Measurements from ENCODE around the gene SRRM4. TPM values are rescaled to one million over a fixed set of nuclear protein-coding genes. Genes with fewer than 3 reads are reported as not detected.

SRRM4 gene
- polyA plus RNA-seq, 3 donors = not detected

GRCh38 chr12:119014368-119014767 lies 33.0 kb downstream of the SRRM4 start:
- Histone ChIP-seq H3K9ac (ENCODE audit: insufficient read depth, low read length, poor library complexity, severe bottlenecking) (no peak overlapping the region), H4K20me1 (ENCODE audit: insufficient read depth, low read length) (no peaks in the 10 kb centered on the region), H3K4me3 (replicated peaks in 1 of 3; ENCODE audit: low read depth in 2 of 3, low read length in 3 of 3) (no peak overlapping the region), H3K4me1 (ENCODE audit: control insufficient read depth in 1 of 2, insufficient read depth in 2 of 2, low read length in 2 of 2) (no peaks in the 10 kb centered on the region), H3K27me3 (ENCODE audit: control insufficient read depth in 2 of 2, insufficient read depth in 2 of 2, low read length in 2 of 2) (peaks cover under 1 to 1% of the 10 kb centered on the region in 2 donors), H3K36me3 (replicated peaks in 1 of 2; ENCODE audit: control insufficient read depth in 1 of 2, insufficient read depth in 2 of 2, low read length in 2 of 2) (no peaks in the 10 kb centered on the region), H2AFZ (ENCODE audit: insufficient read depth, low read depth, low read length, poor library complexity, severe bottlenecking) (no peak overlapping the region), H3K4me2 (replicated peaks; ENCODE audit: extremely low read depth, low read length, poor library complexity, severe bottlenecking) (no peak overlapping the region), H3K9me3 (replicated peaks in 1 of 2; ENCODE audit: control insufficient read depth in 1 of 2, insufficient read depth in 1 of 2, low read length in 2 of 2) (no peaks in the 10 kb centered on the region), H3K27ac (ENCODE audit: low read depth in 1 of 2, low read length in 2 of 2) (no peak overlapping the region), H3K79me2 (ENCODE audit: insufficient read depth, low read length) (no peaks in the 10 kb centered on the region)
- DNase-seq = no peak
- no peak overlapping the region for H3K27ac Mint-ChIP-seq
- H3K36me3 Mint-ChIP-seq = no peaks in the 10 kb centered on the region
- H3K27me3 Mint-ChIP-seq (ENCODE audit: low read depth in 3 of 3) = peaks cover 9 to 11% (median 10%) of the 10 kb centered on the region in 3 donors
- TF ChIP-seq, protein P1, sequence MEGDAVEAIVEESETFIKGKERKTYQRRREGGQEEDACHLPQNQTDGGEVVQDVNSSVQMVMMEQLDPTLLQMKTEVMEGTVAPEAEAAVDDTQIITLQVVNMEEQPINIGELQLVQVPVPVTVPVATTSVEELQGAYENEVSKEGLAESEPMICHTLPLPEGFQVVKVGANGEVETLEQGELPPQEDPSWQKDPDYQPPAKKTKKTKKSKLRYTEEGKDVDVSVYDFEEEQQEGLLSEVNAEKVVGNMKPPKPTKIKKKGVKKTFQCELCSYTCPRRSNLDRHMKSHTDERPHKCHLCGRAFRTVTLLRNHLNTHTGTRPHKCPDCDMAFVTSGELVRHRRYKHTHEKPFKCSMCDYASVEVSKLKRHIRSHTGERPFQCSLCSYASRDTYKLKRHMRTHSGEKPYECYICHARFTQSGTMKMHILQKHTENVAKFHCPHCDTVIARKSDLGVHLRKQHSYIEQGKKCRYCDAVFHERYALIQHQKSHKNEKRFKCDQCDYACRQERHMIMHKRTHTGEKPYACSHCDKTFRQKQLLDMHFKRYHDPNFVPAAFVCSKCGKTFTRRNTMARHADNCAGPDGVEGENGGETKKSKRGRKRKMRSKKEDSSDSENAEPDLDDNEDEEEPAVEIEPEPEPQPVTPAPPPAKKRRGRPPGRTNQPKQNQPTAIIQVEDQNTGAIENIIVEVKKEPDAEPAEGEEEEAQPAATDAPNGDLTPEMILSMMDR (IDR thresholded peaks at IDR 0.05) = no peak
- intact Hi-C loops (cut with micrococcal nuclease) = no loop called here
- no CpG with 5 or more reads among the region's 1 CpG for WGBS (ENCODE audit: insufficient coverage)
- H3K9me3 Mint-ChIP-seq = peaks cover 0 to 11% (median 5%) of the 10 kb centered on the region in 7 donors
- H3K4me1 Mint-ChIP-seq = no peaks in the 10 kb centered on the region
- no peak overlapping the region for H3K4me3 Mint-ChIP-seq

DNA sequence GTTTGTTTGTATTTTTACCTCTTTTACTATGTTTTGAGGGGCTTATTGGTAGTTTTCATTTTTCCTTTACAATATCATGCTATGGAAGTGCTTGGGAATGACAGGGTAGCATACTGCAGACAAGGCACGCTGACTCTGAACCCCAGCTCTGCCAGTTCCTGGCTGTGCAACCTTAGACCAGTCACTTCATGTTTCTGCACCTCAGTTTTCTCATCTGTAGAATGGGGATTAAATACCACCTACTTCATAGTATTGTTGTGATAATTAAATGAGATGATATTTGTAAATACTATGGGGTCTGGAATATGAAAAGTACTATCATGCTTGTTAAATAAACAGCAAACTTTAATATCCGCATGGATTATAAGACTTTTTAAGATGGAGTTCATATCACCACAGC lies 35.4 kb downstream of the SRRM4 start:
- no peaks in the 10 kb centered on the region for H3K36me3 Mint-ChIP-seq

More for the DNA sequence above, 35.4 kb downstream of the SRRM4 start:
- peaks cover 0 to 4% (median 2%) of the 10 kb centered on the region in 7 donors for H3K9me3 Mint-ChIP-seq
- no peak overlapping the region for H3K27ac Mint-ChIP-seq
- H3K4me1 Mint-ChIP-seq = no peaks in the 10 kb centered on the region
- TF ChIP-seq, protein P1 (IDR thresholded peaks at IDR 0.05) = no peak
- Histone ChIP-seq H3K4me3 (replicated peaks in 1 of 3; ENCODE audit: low read depth in 2 of 3, low read length in 3 of 3) (no peak overlapping the region), H3K36me3 (replicated peaks in 1 of 2; ENCODE audit: control insufficient read depth in 1 of 2, insufficient read depth in 2 of 2, low read length in 2 of 2) (no peaks in the 10 kb centered on the region), H3K79me2 (ENCODE audit: insufficient read depth, low read length) (no peaks in the 10 kb centered on the region), H3K9ac (ENCODE audit: insufficient read depth, low read length, poor library complexity, severe bottlenecking) (no peak overlapping the region), H4K20me1 (ENCODE audit: insufficient read depth, low read length) (no peaks in the 10 kb centered on the region), H3K4me1 (ENCODE audit: control insufficient read depth in 1 of 2, insufficient read depth in 2 of 2, low read length in 2 of 2) (no peaks in the 10 kb centered on the region), H3K4me2 (replicated peaks; ENCODE audit: extremely low read depth, low read length, poor library complexity, severe bottlenecking) (no peak overlapping the region), H3K27me3 (ENCODE audit: control insufficient read depth in 2 of 2, insufficient read depth in 2 of 2, low read length in 2 of 2) (peaks cover 0 to 3% of the 10 kb centered on the region in 2 donors), H3K9me3 (replicated peaks in 1 of 2; ENCODE audit: control insufficient read depth in 1 of 2, insufficient read depth in 1 of 2, low read length in 2 of 2) (no peaks in the 10 kb centered on the region), H2AFZ (ENCODE audit: insufficient read depth, low read depth, low read length, poor library complexity, severe bottlenecking) (no peak overlapping the region), H3K27ac (ENCODE audit: low read depth in 1 of 2, low read length in 2 of 2) (no peak overlapping the region)
- peaks cover 3 to 14% (median 7%) of the 10 kb centered on the region in 3 donors for H3K27me3 Mint-ChIP-seq (ENCODE audit: low read depth in 3 of 3)
- intact Hi-C loops (cut with micrococcal nuclease) = no loop called here
- H3K4me3 Mint-ChIP-seq = no peak overlapping the region
- DNase-seq = no peak
- WGBS (ENCODE audit: insufficient coverage) = no CpG with 5 or more reads among the region's 2 CpGs
